GM06990 (cell line): ENCODE results near the gene PERCC1.

Experiments
- DNase-seq: peaks from one replicate; pipeline ENCODE4 v3.0.0-alpha.2; 2011; ENCODE audit not compliant: insufficient read length; ENCODE audit errors: extremely low read depth
- H3K27me3 ChIP-seq: replicated peaks from 2 replicates; pipeline ENCODE4 v1.6.0; 2011; ENCODE audit warnings: low read length; ENCODE audit not compliant: control insufficient read depth, insufficient read depth
- H3K36me3 ChIP-seq: 2 replicates; pipeline ENCODE4 v1.5.1; 2011; ENCODE audit warnings: low read length; ENCODE audit not compliant: control insufficient read depth, insufficient read depth
- H3K4me3 ChIP-seq: replicated peaks from 2 replicates; pipeline ENCODE4 v1.5.1; 2011; ENCODE audit warnings: low read depth, mild to moderate bottlenecking, control low read depth, low read length
- TF ChIP-seq, protein P1 (sequence below): IDR thresholded peaks from 2 replicates; pipeline ENCODE4 v1.5.1; 2011; ENCODE audit warnings: low read length, control low read depth, mild to moderate bottlenecking, inconsistent platforms; ENCODE audit not compliant: insufficient read depth, poor library complexity, severe bottlenecking

The PERCC1 gene

DNA sequence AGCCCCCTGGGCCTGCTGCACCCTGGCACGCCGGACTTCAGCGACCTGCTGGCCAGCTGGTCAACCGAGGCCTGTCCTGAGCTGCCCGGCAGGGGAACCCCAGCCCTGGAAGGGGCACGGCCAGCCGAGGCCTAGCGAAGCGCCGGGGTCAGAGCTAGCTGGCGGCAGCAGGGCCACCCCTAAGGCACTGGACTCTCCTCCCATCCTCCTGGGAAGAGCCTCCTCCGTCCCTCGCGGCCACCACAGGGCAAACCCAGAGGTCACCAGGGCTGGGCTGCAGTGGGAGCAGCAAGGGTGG lies 2.3 kb downstream of the PERCC1 start:
- Histone ChIP-seq H3K36me3 (no peaks in the 10 kb centered on the region), H3K27me3 (no peaks in the 10 kb centered on the region; the same call in 1 of the 2 replicates), H3K4me3 (no peak overlapping the region)
- TF ChIP-seq, protein P1, sequence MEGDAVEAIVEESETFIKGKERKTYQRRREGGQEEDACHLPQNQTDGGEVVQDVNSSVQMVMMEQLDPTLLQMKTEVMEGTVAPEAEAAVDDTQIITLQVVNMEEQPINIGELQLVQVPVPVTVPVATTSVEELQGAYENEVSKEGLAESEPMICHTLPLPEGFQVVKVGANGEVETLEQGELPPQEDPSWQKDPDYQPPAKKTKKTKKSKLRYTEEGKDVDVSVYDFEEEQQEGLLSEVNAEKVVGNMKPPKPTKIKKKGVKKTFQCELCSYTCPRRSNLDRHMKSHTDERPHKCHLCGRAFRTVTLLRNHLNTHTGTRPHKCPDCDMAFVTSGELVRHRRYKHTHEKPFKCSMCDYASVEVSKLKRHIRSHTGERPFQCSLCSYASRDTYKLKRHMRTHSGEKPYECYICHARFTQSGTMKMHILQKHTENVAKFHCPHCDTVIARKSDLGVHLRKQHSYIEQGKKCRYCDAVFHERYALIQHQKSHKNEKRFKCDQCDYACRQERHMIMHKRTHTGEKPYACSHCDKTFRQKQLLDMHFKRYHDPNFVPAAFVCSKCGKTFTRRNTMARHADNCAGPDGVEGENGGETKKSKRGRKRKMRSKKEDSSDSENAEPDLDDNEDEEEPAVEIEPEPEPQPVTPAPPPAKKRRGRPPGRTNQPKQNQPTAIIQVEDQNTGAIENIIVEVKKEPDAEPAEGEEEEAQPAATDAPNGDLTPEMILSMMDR, result no peak
- no peak for DNase-seq

GRCh38 chr16:1433756-1434155 lies 2.9 kb downstream of the PERCC1 start:
- TF ChIP-seq, protein P1, result no peak
- no peaks in the 10 kb centered on the region for H3K36me3 ChIP-seq
- H3K27me3 ChIP-seq, result no peaks in the 10 kb centered on the region; the same call in 1 of the 2 replicates
- DNase-seq, result no peak
- H3K4me3 ChIP-seq, result no peak overlapping the region

DNA sequence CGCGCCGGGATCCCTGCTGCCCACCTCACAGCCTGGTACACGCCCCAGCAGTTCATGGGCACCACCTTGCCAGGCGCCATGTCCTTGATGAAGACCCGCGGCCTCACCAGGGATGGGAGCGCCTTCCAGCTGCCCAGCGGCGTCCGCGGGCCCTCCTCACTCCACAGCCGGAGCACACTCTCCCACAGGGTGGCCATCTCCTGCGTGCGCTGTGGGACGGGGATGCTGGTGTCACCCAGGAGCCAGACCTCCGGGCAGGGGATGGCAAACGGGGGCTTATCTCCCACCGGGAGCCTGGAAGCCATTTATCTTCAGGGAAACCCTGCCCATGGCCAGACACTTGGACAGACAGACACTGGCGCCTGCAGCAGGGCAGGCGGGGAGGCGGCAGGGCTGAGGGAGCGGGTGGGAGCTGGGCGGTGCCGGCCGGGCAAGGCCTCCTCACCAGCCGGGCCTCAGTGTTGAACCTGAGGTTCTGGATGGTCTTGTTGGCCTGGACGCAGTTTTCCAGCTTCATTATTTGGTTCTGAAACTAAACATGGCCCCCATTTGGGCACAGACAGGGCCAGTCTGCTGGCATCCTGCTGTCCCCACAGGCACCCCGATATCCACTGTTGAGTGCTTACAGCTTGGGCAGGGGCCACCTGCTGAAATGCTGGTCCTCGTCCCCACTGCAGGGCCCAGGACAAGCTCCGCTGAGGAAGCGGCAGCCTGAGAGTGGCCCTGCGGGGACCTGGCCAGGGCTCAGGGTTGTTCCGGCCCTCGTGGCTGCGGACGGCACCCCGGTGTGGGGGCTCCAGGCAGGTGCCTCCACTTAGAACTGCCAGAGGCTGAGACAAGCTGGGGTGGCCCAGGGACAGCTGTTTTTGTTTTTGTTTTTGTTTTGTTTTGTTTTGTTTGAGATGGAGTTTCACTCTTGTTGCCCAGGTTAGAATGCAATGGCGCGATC lies 4.0 kb downstream of the PERCC1 start:
- H3K36me3 ChIP-seq, result no peaks in the 10 kb centered on the region
- H3K27me3 ChIP-seq, result no peaks in the 10 kb centered on the region; the same call in 1 of the 2 replicates
- DNase-seq, result no peak
- H3K4me3 ChIP-seq, result no peak overlapping the region
- TF ChIP-seq, protein P1, result no peak

DNA sequence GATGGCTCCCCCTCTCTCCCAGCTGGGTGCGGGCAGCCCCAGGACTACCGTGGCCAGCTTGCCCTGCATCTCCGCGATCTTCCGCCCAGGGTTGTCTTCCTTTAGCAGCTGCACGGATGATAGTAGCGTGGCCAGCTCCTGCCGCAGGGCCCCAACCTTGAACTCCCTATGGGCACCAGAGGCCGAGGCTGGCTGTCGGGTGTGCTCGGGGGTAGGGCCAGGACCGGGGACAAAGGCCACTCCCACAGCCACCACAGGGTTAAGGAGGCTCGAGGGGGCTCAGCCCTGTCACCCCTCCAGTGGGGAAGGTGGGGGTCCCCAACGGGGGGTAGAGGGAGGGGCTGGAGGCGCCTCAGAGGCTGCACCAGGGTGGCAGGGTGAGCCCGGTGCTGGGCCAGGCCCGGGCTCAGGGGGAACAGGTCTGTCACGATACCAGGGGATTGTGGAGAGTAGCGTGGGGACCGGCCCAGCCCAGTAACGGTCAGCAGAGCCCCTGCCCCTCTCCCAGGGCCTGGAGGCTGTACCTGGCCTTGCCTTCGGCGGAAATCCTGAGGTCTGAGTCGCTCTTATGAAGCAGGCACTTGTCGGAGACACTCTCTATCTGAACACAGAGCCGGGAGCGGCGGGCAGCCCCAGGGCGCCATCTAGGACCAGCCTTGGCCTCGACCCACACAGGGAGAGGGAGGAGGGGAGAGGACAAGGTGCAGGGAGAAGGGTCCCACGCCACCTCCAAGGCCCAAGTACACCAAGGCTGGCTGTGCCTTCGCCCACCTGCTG lies 5.2 kb downstream of the PERCC1 start:
- TF ChIP-seq, protein P1, result no peak
- no peaks in the 10 kb centered on the region for H3K36me3 ChIP-seq
- no peak for DNase-seq
- H3K4me3 ChIP-seq, result no peak overlapping the region
- no peaks in the 10 kb centered on the region; the same call in 1 of the 2 replicates for H3K27me3 ChIP-seq

DNA sequence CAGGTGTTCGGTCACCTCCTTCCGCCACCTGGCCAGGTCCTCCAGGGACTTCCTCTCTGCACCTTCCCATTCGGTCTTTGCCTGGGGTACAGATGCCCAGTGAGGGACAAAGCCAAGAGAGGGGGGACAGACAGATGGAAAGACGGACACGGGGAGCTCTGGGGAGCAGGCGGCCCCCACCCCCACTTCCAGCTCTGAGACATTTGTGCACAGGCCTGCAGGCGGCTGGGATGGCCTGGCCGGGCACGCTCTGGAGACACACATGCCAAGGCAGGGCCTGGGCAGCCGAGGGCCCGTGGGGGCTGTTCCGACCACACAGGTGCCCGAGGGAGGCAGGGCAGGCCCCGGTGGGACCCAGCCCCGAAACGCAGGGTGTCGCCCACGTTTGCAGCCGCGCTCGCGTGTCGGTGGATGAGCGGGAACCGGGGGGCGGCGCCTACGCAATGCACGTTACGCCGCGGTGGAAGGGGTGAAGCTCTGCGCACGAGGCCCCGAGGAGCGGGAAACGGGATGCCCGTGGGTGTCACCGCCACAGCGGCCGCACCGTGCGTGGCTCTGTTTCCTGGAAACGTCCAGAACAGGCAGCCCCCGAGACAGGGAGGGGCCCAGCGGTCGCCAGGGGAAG lies 6.0 kb downstream of the PERCC1 start:
- no peak for DNase-seq
- no peaks in the 10 kb centered on the region for H3K36me3 ChIP-seq
- no peak overlapping the region for H3K4me3 ChIP-seq
- no peaks in the 10 kb centered on the region; the same call in 1 of the 2 replicates for H3K27me3 ChIP-seq
- TF ChIP-seq, protein P1, result no peak
